Upper lobe of left lung (tissue), 6 donors: ENCODE measurements around the gene DEXI. TPM values are rescaled to one million over a fixed set of nuclear protein-coding genes. Genes with fewer than 3 reads are reported as not detected.
A peak's percentile ranks its signal among the peaks of the same experiment; 100 is the strongest.

Experiments
- ATAC-seq, 2 donors: fragments of 200-7000 bp; cut with Tn5 transposase; one replicate each; pipeline ENCODE4 v1.9.1; 2022; ENCODE audit warnings: mild to moderate bottlenecking in 2 of 2, moderate library complexity in 2 of 2; ENCODE audit not compliant: low FRiP score in 2 of 2
- DNase-seq, 2 donors: peaks; one replicate each; pipeline ENCODE4 v3.0.0-alpha.2; 2019 to 2020
- H3K27ac ChIP-seq, 4 donors: fragments of 200-600 bp; sonication (generic); one replicate each; pipeline ENCODE4 v1.5.1; 2016 to 2019
- H3K27me3 ChIP-seq, 4 donors: fragments of 200-600 bp; sonication (generic); one replicate each; pipeline ENCODE4 v1.5.1; 2017 to 2019
- H3K36me3 ChIP-seq, 4 donors: fragments of 200-600 bp; sonication (generic); one replicate each; pipeline ENCODE4 v1.5.1; 2016 to 2019
- H3K4me1 ChIP-seq, 4 donors: fragments of 200-600 bp; sonication (generic); one replicate each; pipeline ENCODE4 v1.5.1; 2018 to 2019
- H3K4me3 ChIP-seq, 4 donors: fragments of 200-600 bp; sonication (generic); one replicate each; pipeline ENCODE4 v1.5.1; 2017 to 2019; ENCODE audit warnings: mild to moderate bottlenecking in 2 of 4, moderate library complexity in 1 of 4
- H3K9me3 ChIP-seq, 4 donors: fragments of 200-600 bp; sonication (generic); one replicate each; pipeline ENCODE4 v1.5.1; 2018 to 2019
- EP300 ChIP-seq, 4 donors: sonication (generic); formaldehyde crosslinking; IDR thresholded peaks; one replicate each; pipeline ENCODE4 v1.5.1; 2017; ENCODE audit warnings: antibody characterized with exemption in 4 of 4, control low read depth in 2 of 4
- POLR2A ChIP-seq, 4 donors: fragments of 450-650 bp; IDR thresholded peaks; one replicate each; pipeline ENCODE4 v1.5.1; 2016 to 2017; ENCODE audit warnings: antibody characterized with exemption in 4 of 4, mild to moderate bottlenecking in 2 of 4
- POLR2AphosphoS5 ChIP-seq, 2 donors: sonication (generic); formaldehyde crosslinking; IDR thresholded peaks; one replicate each; pipeline ENCODE4 v1.5.1; 2017; ENCODE audit warnings: antibody characterized with exemption in 2 of 2
- WGBS, 2 donors: methylation state at CpG; one replicate each; pipeline ENCODE4 v1.1.5; 2017 to 2018; 5-methylcytosine and 5-hydroxymethylcytosine counted together
- total RNA-seq, 6 donors: library from RNA; depleted of rRNA in 4 of 6; stranded (reverse); fragments of >200 nt in 4 of 6; gene quantifications; one replicate each; pipeline versions ENCODE4 v1.1.0 to v1.2.1, GENCODE V29; 2016 to 2021
- TF ChIP-seq, protein P1 (sequence below), 6 experiments: fragments of 450-650 bp in 4 of 6; fragments of 200-600 bp in 2 of 6; sonication (generic) in 2 of 6; IDR thresholded peaks; one replicate each; pipeline ENCODE4 v1.5.1; 2016 to 2019; ENCODE audit warnings: antibody characterized with exemption in 6 of 6
- donor health status: DM: no; HTN: no; CAD: no; lungs with moderate emphysema.
- donor health status: DM: no; HTN: yes; CAD: no; lungs with severe emphysema.

Gene DEXI
- total RNA-seq, 6 donors from 2014 or later = 28.4 to 87.0 (median 55.1) TPM

DNA sequence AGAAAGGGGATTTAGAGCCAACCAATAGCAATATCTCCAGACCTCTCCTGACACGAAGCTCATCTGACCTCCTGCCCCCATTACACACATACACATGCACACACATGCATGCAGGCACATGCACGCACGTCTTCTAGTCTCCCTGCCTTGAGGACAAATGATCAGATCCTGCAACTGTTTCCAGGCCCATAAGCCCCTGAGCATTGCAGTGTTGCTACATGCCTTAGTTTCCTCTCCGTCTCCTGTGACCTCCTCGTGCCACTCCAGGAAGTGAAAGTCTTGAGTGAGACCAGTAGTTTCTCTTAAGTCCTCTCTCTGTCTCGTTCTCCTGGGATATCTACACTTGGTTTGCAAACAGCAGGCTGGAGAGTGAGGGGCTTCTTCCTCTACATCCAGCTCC, 57.0 kb downstream of the DEXI start:
- ATAC-seq (peak in 1 of 2 donors; percentile 31), DNase-seq (peak in 1 of 2 donors; percentile 63)
- Histone ChIP-seq H3K9me3 (no peaks in the 10 kb centered on the region), H3K27ac (peak overlapping the region in 3 of 4 donors; percentile 39 to 89 (median 66)), H3K4me3 (no peak overlapping the region), H3K36me3 (peaks cover 0 to 5% (median 2%) of the 10 kb centered on the region in 4 donors), H3K27me3 (no peaks in the 10 kb centered on the region), H3K4me1 (peaks cover 25 to 71% (median 58%) of the 10 kb centered on the region in 4 donors)
- TF ChIP-seq, protein P1, sequence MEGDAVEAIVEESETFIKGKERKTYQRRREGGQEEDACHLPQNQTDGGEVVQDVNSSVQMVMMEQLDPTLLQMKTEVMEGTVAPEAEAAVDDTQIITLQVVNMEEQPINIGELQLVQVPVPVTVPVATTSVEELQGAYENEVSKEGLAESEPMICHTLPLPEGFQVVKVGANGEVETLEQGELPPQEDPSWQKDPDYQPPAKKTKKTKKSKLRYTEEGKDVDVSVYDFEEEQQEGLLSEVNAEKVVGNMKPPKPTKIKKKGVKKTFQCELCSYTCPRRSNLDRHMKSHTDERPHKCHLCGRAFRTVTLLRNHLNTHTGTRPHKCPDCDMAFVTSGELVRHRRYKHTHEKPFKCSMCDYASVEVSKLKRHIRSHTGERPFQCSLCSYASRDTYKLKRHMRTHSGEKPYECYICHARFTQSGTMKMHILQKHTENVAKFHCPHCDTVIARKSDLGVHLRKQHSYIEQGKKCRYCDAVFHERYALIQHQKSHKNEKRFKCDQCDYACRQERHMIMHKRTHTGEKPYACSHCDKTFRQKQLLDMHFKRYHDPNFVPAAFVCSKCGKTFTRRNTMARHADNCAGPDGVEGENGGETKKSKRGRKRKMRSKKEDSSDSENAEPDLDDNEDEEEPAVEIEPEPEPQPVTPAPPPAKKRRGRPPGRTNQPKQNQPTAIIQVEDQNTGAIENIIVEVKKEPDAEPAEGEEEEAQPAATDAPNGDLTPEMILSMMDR (IDR thresholded peaks at IDR 0.05) = no peak
- peak in 1 of 4 donors; percentile 36 for TF ChIP-seq POLR2A (IDR thresholded peaks at IDR 0.05)
- peak; percentile 15 to 26 for TF ChIP-seq POLR2AphosphoS5 (IDR thresholded peaks at IDR 0.05)
- peak in 1 of 4 donors; percentile 40 for TF ChIP-seq EP300 (IDR thresholded peaks at IDR 0.05)
- 45 to 61% methylated on average over 6 of the region's 6 CpGs for WGBS, 2 donors

DNA sequence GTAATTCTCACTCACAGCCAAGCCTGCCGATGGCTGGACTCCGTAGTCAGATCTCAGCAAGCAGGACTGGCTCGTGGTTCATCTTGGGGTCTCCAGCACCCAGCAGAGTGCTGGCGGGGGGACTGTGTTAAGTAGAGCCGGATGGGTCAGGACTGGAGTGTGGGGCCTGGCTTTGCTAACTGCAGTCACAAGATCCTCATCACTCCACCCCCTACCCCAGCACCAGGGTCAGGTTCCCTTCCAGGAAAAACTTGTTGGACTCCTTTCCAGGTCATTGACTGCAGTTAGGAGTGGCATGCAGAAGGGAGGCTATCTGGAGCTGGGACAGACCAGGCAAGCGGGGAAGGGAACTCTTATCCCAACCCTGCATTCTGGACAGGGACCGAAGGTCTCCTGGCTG, 59.3 kb downstream of the DEXI start:
- TF ChIP-seq, protein P1 (IDR thresholded peaks at IDR 0.05) = no peak
- TF ChIP-seq POLR2A (IDR thresholded peaks at IDR 0.05) (peak in 1 of 4 donors; percentile 27), EP300 (IDR thresholded peaks at IDR 0.05) (peak in 1 of 4 donors; percentile 73), POLR2AphosphoS5 (IDR thresholded peaks at IDR 0.05) (peak; percentile 31 to 53)
- H3K36me3 ChIP-seq = peaks cover 0 to 5% (median 2%) of the 10 kb centered on the region in 4 donors
- DNase-seq (peak in 1 of 2 donors; percentile 74), ATAC-seq (peak in 1 of 2 donors; percentile 72)
- 73 to 79% methylated on average over 7 of the region's 7 CpGs for WGBS, 2 donors
- H3K27me3 ChIP-seq = no peaks in the 10 kb centered on the region
- H3K4me1 ChIP-seq = peaks cover 39 to 75% (median 66%) of the 10 kb centered on the region in 4 donors
- H3K27ac ChIP-seq = peak overlapping the region; percentile 21 to 89 (median 56)
- H3K4me3 ChIP-seq = no peak overlapping the region
- no peaks in the 10 kb centered on the region for H3K9me3 ChIP-seq

DNA sequence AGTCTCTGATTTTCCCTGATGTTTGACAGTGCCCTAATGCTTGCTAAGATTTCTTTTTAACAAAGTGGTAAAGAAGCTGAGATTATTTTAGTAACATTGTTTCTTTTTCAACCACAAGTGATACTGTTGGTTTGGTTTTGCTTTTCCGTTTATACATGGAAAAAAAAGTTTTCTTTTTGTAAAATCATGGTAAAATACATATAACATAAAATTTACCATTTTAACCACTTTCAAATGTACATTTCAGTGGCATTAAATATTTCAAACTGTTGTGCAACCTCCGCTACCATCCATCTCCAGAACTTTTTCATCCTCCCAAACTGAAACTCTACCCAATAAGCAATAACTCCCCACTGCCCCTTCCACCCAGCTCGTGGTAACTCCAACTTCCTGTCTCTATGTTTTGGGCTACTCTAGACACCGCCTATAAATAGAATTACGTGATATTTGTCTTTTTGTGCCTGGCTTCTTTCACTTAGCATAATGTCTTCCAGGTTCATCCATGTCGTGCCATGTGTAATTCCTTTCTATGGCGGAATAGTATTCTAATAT, 60.7 kb downstream of the DEXI start:
- Histone ChIP-seq H3K4me1 (peaks cover 46 to 84% (median 69%) of the 10 kb centered on the region in 4 donors), H3K27me3 (no peaks in the 10 kb centered on the region), H3K36me3 (peaks cover 0 to 5% (median 2%) of the 10 kb centered on the region in 4 donors), H3K9me3 (no peaks in the 10 kb centered on the region), H3K4me3 (no peak overlapping the region), H3K27ac (peak overlapping the region in 3 of 4 donors; percentile 77 to 89 (median 86))
- DNase-seq (no peak), ATAC-seq (no peak)
- 52 to 62% methylated on average over 7 of the region's 7 CpGs for WGBS, 2 donors
- TF ChIP-seq POLR2A (IDR thresholded peaks at IDR 0.05) (no peak), POLR2AphosphoS5 (IDR thresholded peaks at IDR 0.05) (no peak), EP300 (IDR thresholded peaks at IDR 0.05) (no peak)
- TF ChIP-seq, protein P1 (IDR thresholded peaks at IDR 0.05) = no peak

DNA sequence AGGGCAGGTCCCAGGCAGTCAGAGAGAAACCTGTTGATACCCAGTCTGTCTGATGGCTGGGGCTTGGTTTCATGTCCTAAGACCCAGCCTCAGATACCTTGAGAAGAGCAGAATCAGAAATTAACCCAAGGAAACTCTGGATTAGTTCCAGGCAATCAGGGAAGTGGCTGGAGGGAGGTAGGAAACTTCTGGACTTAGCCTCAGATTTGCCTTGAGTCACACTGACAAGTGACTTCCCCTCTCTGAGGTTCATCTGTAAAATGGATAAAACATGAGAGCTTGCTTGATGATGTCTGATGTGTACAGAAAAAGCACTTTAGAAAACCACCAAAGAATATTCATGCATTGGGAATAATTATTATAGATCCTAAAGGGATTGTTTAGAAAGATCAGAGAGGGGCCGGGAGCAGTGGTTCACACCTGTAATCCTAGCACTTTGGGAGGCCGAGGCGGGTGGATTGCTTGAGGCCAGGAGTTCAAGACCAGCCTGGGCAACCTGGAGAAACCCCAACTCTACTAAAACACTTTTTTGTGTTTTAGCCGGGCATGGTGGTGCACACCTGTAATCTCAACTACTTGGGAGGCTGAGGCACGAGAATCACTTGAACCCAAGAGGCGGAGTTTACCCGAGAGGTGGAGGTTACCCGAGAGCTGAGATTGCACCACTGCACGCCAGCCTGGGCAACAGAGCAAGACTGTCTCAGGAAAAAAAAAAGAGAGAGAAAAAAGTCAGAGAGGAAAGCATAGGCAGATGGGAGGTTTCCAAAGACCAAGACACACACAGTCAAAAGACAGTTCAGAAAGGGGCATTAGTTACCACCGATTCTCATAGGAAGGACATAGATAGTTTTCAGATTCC, 61.4 kb downstream of the DEXI start:
- Histone ChIP-seq H3K27me3 (no peaks in the 10 kb centered on the region), H3K4me1 (peaks cover 46 to 80% (median 65%) of the 10 kb centered on the region in 4 donors), H3K27ac (peak overlapping the region; percentile 75 to 89 (median 82)), H3K9me3 (no peaks in the 10 kb centered on the region), H3K36me3 (peaks cover 0 to 5% (median 2%) of the 10 kb centered on the region in 4 donors), H3K4me3 (peak overlapping the region in 3 of 4 donors; percentile 60 to 80 (median 78))
- 61 to 79% methylated on average over 10 of the region's 10 CpGs for whole genome bisulfite sequencing, 2 donors
- ATAC-seq (no peak), DNase-seq (no peak)
- TF ChIP-seq POLR2A (IDR thresholded peaks at IDR 0.05) = peak in 1 of 4 donors; percentile 24
- TF ChIP-seq POLR2AphosphoS5 (IDR thresholded peaks at IDR 0.05) = no peak
- TF ChIP-seq EP300 (IDR thresholded peaks at IDR 0.05) = no peak
- TF ChIP-seq, protein P1 (IDR thresholded peaks at IDR 0.05) = no peak
